Left lung (tissue), 14 donors: Measurements from ENCODE around the gene ALLC. TPM values are rescaled to one million over a fixed set of nuclear protein-coding genes. Genes with fewer than 3 reads are reported as not detected.
"Not testable (repeated sequence)": the region's sequence is repeated elsewhere in the genome, so short reads cannot be mapped to it uniquely, and the experiment has no call there.

ENCODE experiments used
- ATAC-seq: fragments of 200-7000 bp; cut with Tn5 transposase; one replicate; pipeline ENCODE4 v1.9.1; 2020; ENCODE audit warnings: moderate library complexity
- DNase-seq, 4 donors: peaks; one replicate each; pipeline ENCODE4 v3.0.0-alpha.2; 2013 to 2020
- H3K27ac ChIP-seq, 2 donors: fragments of 200-600 bp; sonication (generic) in 1 of 2; one replicate each; pipeline versions ENCODE4 v1.5.0 to v1.8.0; 2020 to 2021
- H3K27me3 ChIP-seq, 2 donors: fragments of 200-600 bp; sonication (generic) in 1 of 2; one replicate each; pipeline versions ENCODE4 v1.5.0 to v1.8.0; 2020 to 2021
- H3K36me3 ChIP-seq, 2 donors: fragments of 200-600 bp; sonication (generic) in 1 of 2; one replicate each; pipeline versions ENCODE4 v1.5.0 to v1.8.0; 2020 to 2021
- H3K4me1 ChIP-seq, 2 donors: fragments of 200-600 bp; one replicate each; pipeline ENCODE4 v1.8.0; 2021
- H3K4me3 ChIP-seq, 2 donors: fragments of 200-600 bp; sonication (generic) in 1 of 2; one replicate each; pipeline versions ENCODE4 v1.5.0 to v1.8.0; 2020 to 2021; ENCODE audit warnings: mild to moderate bottlenecking in 1 of 2
- H3K9me3 ChIP-seq, 2 donors: fragments of 200-600 bp; sonication (generic) in 1 of 2; one replicate each; pipeline versions ENCODE4 v1.5.0 to v1.8.0; 2020 to 2021
- intact Hi-C, 2 donors: fragments of 100-400 bp; cut with DNase I; formaldehyde crosslinking; loops; one replicate each; pipeline versions ENCODE4 v1.11.2 to v1.14.2; 2022
- long read RNA-seq, 12 donors: library from polyadenylated mRNA in 2 of 12; unstranded in 2 of 12; transcript quantifications; one replicate each; pipeline ENCODE4 v2.0.0 and lab custom pipeline, GENCODE V29; 2019 to 2026
- polyA plus RNA-seq, 6 donors: library from polyadenylated mRNA; unstranded; fragments of 120-200 nt; gene quantifications; one replicate each; pipeline ENCODE4 v1.2.1, GENCODE V29; 2013; ENCODE audit not compliant: insufficient read length in 6 of 6
- total RNA-seq, 2 donors: library from RNA; stranded (reverse); fragmentation: NEBNext Ultra II Directional; extraction: Animal tissue kit (Norgen Biotek cat#: 25700); gene quantifications; one replicate each; pipeline ENCODE4 v1.2.1, GENCODE V29; 2021
- TF ChIP-seq, protein P1 (sequence below), 2 donors: fragments of 200-600 bp; sonication (generic) in 1 of 2; IDR thresholded peaks; one replicate each; pipeline versions ENCODE4 v1.5.0 to v1.8.0; 2021; ENCODE audit warnings: antibody characterized with exemption in 2 of 2
- donor health status: DM: no; HTN: yes; CAD: no.
- donor health status: DM: no; HTN: no; CAD: no.

ALLC gene
- total RNA-seq (not detected), polyA plus RNA-seq (under 1 TPM in 1 of 6 donors, not detected in 5; 0.13 TPM)
- long read RNA-seq, donor 1 = 0 reads
- long read RNA-seq, donor 2 = 0 reads
- long read RNA-seq, donor 3 = 0 reads
- long read RNA-seq, donor 4 = 0 reads
- long read RNA-seq, donor 5 = 0 reads
- long read RNA-seq, donor 6 = 0 reads
- long read RNA-seq, donor 7 = 0 reads
- long read RNA-seq, donor 8 = 0 reads
- long read RNA-seq, donor 9 = 0 reads
- long read RNA-seq, donor 10 = 0 reads
- long read RNA-seq, donor 11 = 0 reads
- long read RNA-seq, donor 12 = 0 reads

DNA sequence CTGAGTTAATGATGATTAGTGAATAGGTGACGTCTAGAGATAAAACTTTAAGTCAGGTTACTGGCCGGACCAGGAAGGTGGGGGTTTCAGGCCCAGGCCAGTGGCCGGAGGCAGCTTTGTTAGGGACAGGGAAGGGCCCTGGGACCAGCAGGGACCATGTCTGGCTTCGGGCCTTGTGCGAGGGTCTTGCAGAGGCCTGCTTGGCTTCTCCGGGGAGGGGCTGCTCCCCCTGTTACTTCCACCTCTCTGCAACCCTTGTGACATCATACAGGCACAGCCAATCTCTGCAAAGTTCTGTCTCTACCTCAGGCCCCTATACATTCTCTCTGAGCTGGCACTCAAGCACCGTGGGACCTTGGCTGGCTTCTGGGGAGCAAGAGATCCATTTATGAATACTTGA, at the start of gene ALLC:
Gene ALLC (plus strand): TSS at position 320 of the 400 bp plus-strand sequence. CDS start 12,958 bp downstream, outside the sequence.
- DNase-seq = no peak
- Histone ChIP-seq H3K4me1 (no peaks in the 10 kb centered on the region), H3K9me3 (no peaks in the 10 kb centered on the region), H3K4me3 (no peak within 1 kb of the TSS), H3K27ac (no peak within 1 kb of the TSS), H3K36me3 (no peaks in the 10 kb centered on the region), H3K27me3 (peaks cover 0 to 2% of the 10 kb centered on the region in 2 donors)
- intact Hi-C loops = no loop called here
- TF ChIP-seq, protein P1, sequence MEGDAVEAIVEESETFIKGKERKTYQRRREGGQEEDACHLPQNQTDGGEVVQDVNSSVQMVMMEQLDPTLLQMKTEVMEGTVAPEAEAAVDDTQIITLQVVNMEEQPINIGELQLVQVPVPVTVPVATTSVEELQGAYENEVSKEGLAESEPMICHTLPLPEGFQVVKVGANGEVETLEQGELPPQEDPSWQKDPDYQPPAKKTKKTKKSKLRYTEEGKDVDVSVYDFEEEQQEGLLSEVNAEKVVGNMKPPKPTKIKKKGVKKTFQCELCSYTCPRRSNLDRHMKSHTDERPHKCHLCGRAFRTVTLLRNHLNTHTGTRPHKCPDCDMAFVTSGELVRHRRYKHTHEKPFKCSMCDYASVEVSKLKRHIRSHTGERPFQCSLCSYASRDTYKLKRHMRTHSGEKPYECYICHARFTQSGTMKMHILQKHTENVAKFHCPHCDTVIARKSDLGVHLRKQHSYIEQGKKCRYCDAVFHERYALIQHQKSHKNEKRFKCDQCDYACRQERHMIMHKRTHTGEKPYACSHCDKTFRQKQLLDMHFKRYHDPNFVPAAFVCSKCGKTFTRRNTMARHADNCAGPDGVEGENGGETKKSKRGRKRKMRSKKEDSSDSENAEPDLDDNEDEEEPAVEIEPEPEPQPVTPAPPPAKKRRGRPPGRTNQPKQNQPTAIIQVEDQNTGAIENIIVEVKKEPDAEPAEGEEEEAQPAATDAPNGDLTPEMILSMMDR (IDR thresholded peaks at IDR 0.05) = no peak
- ATAC-seq = no peak

DNA sequence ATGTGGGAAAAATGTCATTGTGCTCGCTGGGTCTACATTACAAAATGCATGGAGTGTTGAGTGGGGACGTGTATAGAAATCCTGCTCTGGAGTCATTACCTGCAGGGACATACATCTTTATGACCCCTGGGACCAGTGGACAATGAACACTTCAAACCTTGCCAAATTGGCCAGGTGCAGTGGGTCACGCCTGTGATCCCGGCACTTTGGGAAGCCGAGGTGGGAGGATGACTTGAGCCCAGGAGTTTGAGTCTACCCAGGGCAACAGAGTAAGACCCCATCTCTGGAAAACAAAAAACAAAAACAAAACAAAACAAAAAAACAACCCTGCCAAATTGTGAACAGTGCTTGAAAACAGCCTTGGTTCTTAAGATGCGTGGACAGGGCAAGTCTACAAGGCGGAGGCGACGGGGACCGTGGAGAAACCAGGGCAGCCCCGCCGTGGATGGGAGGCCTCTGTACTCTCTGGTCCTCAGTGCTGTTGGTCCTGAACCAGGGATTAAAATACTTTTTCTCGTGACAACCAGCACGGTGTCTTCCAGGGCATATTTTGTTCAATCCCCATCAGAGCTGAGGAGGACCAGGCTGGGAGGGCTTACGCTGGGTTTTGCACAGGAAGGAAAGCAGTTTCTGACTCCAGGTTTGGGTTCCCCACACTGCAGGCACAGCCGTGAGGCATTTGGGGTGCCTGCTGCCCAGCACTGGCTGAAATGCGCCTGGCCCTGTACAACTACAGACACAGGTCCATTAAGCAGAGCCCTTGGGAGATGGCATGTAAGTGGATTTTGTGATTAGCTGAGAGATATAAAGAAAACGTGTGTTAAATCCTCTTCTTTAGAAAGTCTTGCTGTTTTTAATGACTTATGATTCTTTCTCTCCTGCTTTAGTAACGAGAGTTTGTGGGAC, 49.4 kb upstream of the ALLC start:
- no peaks in the 10 kb centered on the region for H3K27me3 ChIP-seq
- no peaks in the 10 kb centered on the region for H3K36me3 ChIP-seq
- no peaks in the 10 kb centered on the region for H3K4me1 ChIP-seq
- intact Hi-C loops = no loop called here
- DNase-seq (peak in 1 of 4 donors; percentile 65), ATAC-seq (no peak)
- no peaks in the 10 kb centered on the region for H3K9me3 ChIP-seq
- no peak overlapping the region for H3K27ac ChIP-seq
- H3K4me3 ChIP-seq = no peak overlapping the region
- TF ChIP-seq, protein P1 (IDR thresholded peaks at IDR 0.05) = no peak

DNA sequence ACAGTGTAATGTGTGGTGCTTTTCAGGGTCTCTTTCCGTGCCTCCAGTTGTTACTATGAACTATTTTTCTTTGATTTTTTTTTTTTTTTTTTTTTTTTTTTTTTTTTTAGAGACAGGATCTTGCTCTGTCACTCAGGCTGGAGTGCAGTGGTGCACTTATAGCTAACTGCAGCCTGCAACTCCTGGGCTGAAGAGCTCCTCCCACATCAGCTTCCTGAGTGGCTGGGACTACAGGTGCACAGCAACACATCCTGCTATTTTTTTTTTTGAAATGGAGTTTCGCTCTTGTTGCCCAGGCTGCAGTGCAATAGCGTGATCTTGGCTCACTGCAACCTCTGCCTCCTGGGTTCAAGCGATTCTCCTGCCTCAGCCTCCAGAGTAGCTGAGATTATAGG, 48.7 kb upstream of the ALLC start:
- H3K27me3 ChIP-seq, intact Hi-C loops, H3K4me3 ChIP-seq, H3K9me3 ChIP-seq, H3K27ac ChIP-seq, H3K4me1 ChIP-seq, H3K36me3 ChIP-seq: not testable (repeated sequence)
- ATAC-seq = peak; percentile 58
- peak in 1 of 4 donors; percentile 30 for DNase-seq

DNA sequence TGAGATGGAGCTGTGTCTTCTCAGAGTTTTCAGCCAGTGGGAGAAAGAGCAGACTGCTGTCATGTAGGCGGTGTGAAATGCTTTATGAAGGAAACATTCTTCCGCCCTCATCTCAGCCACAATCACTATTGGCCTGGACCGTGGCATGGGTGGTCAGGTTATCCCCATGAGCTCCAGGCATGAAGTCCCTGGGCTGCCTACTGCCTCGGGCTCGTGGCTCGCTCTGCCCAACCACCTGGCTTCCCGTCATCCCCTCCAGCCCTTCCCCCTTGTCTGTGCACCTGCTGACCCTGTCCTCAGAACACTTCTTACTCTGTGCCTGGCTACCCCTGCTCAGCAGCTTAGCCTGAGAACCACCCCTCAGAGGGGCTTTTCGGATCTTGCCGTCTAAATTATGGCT, 47.6 kb upstream of the ALLC start:
- Histone ChIP-seq H3K4me3 (no peak overlapping the region), H3K27ac (no peak overlapping the region), H3K9me3 (peaks cover 0 to 12% of the 10 kb centered on the region in 2 donors), H3K36me3 (no peaks in the 10 kb centered on the region), H3K4me1 (no peaks in the 10 kb centered on the region), H3K27me3 (no peaks in the 10 kb centered on the region)
- TF ChIP-seq, protein P1 (IDR thresholded peaks at IDR 0.05) = no peak
- intact Hi-C loops = no loop called here
- DNase-seq (peak in 2 of 4 donors; percentile 24 to 35), ATAC-seq (no peak)

DNA sequence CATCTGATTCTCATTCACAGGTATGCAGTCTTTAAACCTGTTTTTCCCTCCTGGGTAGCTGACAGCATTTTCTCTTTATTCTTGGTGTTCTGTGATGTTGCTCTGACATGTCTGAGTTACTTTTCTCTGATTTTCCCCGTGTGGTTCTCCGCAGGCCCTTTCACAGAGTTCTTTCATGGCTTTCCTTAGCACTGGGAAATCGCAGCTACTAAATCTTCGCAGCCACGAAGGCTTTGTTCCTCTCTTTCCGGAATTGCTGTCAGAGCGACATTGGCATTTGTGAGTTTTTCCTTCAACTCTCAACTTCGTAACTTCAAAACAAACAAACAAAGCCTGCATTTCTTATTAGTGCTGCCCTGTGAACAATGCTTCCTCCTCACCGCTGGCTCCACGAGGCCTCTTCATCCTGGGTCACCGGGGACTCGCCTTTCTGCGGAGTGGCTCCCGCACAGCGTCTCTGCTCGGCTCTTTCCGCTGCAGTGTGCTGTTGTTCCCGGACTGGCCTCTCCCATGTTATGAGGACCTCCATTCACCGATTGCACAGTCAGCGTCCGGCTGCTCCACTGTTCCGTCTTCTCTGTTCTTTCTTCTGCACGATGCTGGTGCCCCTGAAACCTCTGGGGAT, 47.0 kb upstream of the ALLC start:
- Histone ChIP-seq H3K27ac (no peak overlapping the region), H3K27me3 (no peaks in the 10 kb centered on the region), H3K4me3 (no peak overlapping the region), H3K36me3 (no peaks in the 10 kb centered on the region), H3K9me3 (peaks cover 0 to 14% of the 10 kb centered on the region in 2 donors), H3K4me1 (no peaks in the 10 kb centered on the region)
- TF ChIP-seq, protein P1 (IDR thresholded peaks at IDR 0.05) = no peak
- intact Hi-C loops = no loop called here
- ATAC-seq = no peak
- DNase-seq = peak in 2 of 4 donors; percentile 25 to 34
